Astrocyte (in vitro differentiated cells and primary cell): ENCODE data around the gene A4GNT. TPM values are rescaled to one million over a fixed set of nuclear protein-coding genes. Genes with fewer than 3 reads are reported as not detected.
"Not testable (repeated sequence)": the region's sequence is repeated elsewhere in the genome, so short reads cannot be mapped to it uniquely, and the experiment has no call there.

ENCODE experiments used
- DNase-seq: peaks from one replicate; pipeline ENCODE4 v3.0.0-alpha.2; 2010; ENCODE audit warnings: low read depth
- FAIRE-seq: peaks from 2 replicates; lab custom pipeline; 2011; peaks lifted over from hg19 to GRCh38; lab: Jason Lieb, UNC
- H2AFZ ChIP-seq: 2 replicates; pipeline ENCODE4 v1.6.0; 2012; ENCODE audit warnings: low read depth, low read length, inconsistent platforms
- H3K27ac ChIP-seq: 2 replicates; pipeline ENCODE4 v1.5.1; 2011; ENCODE audit warnings: low read depth, low read length, inconsistent platforms
- H3K27me3 ChIP-seq: 2 replicates; pipeline ENCODE4 v1.6.0; 2011; ENCODE audit warnings: low read length, inconsistent platforms; ENCODE audit not compliant: insufficient read depth
- H3K36me3 ChIP-seq: 2 replicates; pipeline ENCODE4 v1.5.1; 2011; ENCODE audit warnings: low read length, inconsistent platforms; ENCODE audit not compliant: insufficient read depth
- H3K4me1 ChIP-seq: 2 replicates; pipeline ENCODE4 v1.5.1; 2011; ENCODE audit warnings: low read length, inconsistent platforms; ENCODE audit not compliant: insufficient read depth
- H3K4me2 ChIP-seq: 2 replicates; pipeline ENCODE4 v1.6.0; 2012; ENCODE audit warnings: low read length, inconsistent platforms
- H3K4me3 ChIP-seq: 2 replicates; pipeline ENCODE4 v1.5.1; 2011; ENCODE audit warnings: low read depth, mild to moderate bottlenecking, low read length, inconsistent platforms; ENCODE audit not compliant: insufficient read depth
- H3K79me2 ChIP-seq: 2 replicates; pipeline ENCODE4 v1.6.0; 2012; ENCODE audit warnings: mild to moderate bottlenecking, low read length, inconsistent platforms; ENCODE audit not compliant: insufficient read depth
- H3K9ac ChIP-seq: 2 replicates; pipeline ENCODE4 v1.6.0; 2012; ENCODE audit warnings: mild to moderate bottlenecking, low read length, inconsistent platforms
- H3K9me3 ChIP-seq: 2 replicates; pipeline ENCODE4 v1.5.1; 2012; ENCODE audit warnings: low read depth, mild to moderate bottlenecking, low read length, inconsistent platforms; ENCODE audit not compliant: insufficient read depth
- H4K20me1 ChIP-seq: 2 replicates; pipeline ENCODE4 v1.6.0; 2012; ENCODE audit warnings: low read length, inconsistent platforms; ENCODE audit not compliant: insufficient read depth
- H3K27ac Mint-ChIP-seq: one replicate; pipeline ENCODE4 v1.8.0; 2021; ENCODE audit warnings: mild to moderate bottlenecking, mixed read lengths; ENCODE audit not compliant: unreplicated experiment
- H3K27me3 Mint-ChIP-seq: one replicate; pipeline ENCODE4 v1.8.0; 2021; ENCODE audit warnings: low read depth, mixed read lengths; ENCODE audit not compliant: unreplicated experiment
- H3K36me3 Mint-ChIP-seq: one replicate; pipeline ENCODE4 v1.8.0; 2021; ENCODE audit warnings: low read depth, mixed read lengths; ENCODE audit not compliant: unreplicated experiment
- H3K4me1 Mint-ChIP-seq: one replicate; pipeline ENCODE4 v1.8.0; 2021; ENCODE audit warnings: low read depth, mixed read lengths; ENCODE audit not compliant: unreplicated experiment
- H3K4me3 Mint-ChIP-seq: one replicate; pipeline ENCODE4 v1.8.0; 2021; ENCODE audit warnings: mild to moderate bottlenecking, moderate library complexity, mixed read lengths; ENCODE audit not compliant: unreplicated experiment
- H3K9me3 Mint-ChIP-seq: one replicate; pipeline ENCODE4 v1.8.0; 2021; ENCODE audit warnings: mild to moderate bottlenecking, mixed read lengths; ENCODE audit not compliant: unreplicated experiment
- EZH2 ChIP-seq: IDR thresholded peaks from 2 replicates; pipeline ENCODE4 v1.6.1; 2012; ENCODE audit warnings: mild to moderate bottlenecking, low read length, inconsistent platforms; ENCODE audit not compliant: insufficient read depth
- total RNA-seq: library from RNA; stranded (reverse); gene quantifications from 2 replicates; pipeline ENCODE4 v1.2.1, GENCODE V29; 2021
- TF ChIP-seq, protein P1 (sequence below): IDR thresholded peaks from 2 replicates; pipeline ENCODE4 v1.5.1; 2011; ENCODE audit warnings: low read depth, mild to moderate bottlenecking, inconsistent platforms, low read length, moderate library complexity; ENCODE audit not compliant: insufficient read depth

A4GNT gene
- total RNA-seq, 1 donor from 2014 or later, result not detected

GRCh38 chr3:138103466-138103865, 28.7 kb downstream of the A4GNT start:
- H3K9me3 ChIP-seq, result no peaks in the 10 kb centered on the region
- peaks cover 24% of the 10 kb centered on the region for H3K36me3 Mint-ChIP-seq
- H3K27me3 Mint-ChIP-seq, result no peaks in the 10 kb centered on the region
- TF ChIP-seq, protein P1, sequence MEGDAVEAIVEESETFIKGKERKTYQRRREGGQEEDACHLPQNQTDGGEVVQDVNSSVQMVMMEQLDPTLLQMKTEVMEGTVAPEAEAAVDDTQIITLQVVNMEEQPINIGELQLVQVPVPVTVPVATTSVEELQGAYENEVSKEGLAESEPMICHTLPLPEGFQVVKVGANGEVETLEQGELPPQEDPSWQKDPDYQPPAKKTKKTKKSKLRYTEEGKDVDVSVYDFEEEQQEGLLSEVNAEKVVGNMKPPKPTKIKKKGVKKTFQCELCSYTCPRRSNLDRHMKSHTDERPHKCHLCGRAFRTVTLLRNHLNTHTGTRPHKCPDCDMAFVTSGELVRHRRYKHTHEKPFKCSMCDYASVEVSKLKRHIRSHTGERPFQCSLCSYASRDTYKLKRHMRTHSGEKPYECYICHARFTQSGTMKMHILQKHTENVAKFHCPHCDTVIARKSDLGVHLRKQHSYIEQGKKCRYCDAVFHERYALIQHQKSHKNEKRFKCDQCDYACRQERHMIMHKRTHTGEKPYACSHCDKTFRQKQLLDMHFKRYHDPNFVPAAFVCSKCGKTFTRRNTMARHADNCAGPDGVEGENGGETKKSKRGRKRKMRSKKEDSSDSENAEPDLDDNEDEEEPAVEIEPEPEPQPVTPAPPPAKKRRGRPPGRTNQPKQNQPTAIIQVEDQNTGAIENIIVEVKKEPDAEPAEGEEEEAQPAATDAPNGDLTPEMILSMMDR, result no peak
- TF ChIP-seq EZH2, result no peak
- no peak overlapping the region for H3K27ac Mint-ChIP-seq
- peaks cover 52% of the 10 kb centered on the region for H4K20me1 ChIP-seq
- H3K4me1 Mint-ChIP-seq, result no peaks in the 10 kb centered on the region
- no peak overlapping the region for H3K4me3 Mint-ChIP-seq
- no peak overlapping the region for H3K4me3 ChIP-seq
- FAIRE-seq (no peak), DNase-seq (no peak)
- H3K9me3 Mint-ChIP-seq, result no peaks in the 10 kb centered on the region
- no peaks in the 10 kb centered on the region for H3K4me1 ChIP-seq
- peaks cover 13% of the 10 kb centered on the region for H3K36me3 ChIP-seq
- H3K4me2 ChIP-seq, result no peak overlapping the region
- H2AFZ ChIP-seq, result no peak overlapping the region
- peaks cover 50% of the 10 kb centered on the region for H3K79me2 ChIP-seq
- H3K27ac ChIP-seq, result no peak overlapping the region
- H3K9ac ChIP-seq, result no peak overlapping the region
- no peaks in the 10 kb centered on the region for H3K27me3 ChIP-seq

DNA sequence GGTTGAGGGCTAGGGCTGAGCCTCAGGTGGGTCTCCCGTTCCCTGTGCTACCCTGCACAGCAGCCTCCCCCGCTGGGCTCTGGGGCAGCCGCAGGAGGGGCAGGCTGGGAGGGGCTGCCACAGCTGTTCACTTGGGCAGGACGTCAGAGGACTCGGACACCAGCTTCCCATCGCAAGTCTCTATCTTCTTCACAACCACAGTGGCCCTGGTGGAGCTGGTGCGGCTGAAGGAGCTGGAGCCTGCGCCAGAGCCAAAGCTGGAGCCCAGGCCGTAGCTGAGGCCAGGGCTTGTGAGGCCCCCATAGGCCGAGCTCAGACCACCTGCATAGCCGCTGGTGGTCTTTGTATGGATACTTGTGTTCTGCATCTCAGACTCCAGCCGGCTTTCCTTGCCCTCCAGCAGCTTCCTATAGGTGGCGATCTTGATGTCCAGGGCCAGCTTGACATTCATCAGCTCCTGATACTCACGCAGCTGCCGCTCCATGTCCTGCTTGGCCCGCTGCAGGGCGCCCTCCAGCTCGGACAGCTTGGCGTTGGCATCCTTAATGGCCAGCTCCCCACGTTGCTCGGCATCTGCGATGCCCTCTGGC, 30.7 kb downstream of the A4GNT start:
- H3K27ac ChIP-seq, H3K4me3 ChIP-seq, H3K27ac Mint-ChIP-seq, H2AFZ ChIP-seq, FAIRE-seq, DNase-seq, H3K4me3 Mint-ChIP-seq, H3K4me2 ChIP-seq, H3K4me1 Mint-ChIP-seq, H3K9me3 Mint-ChIP-seq, H3K4me1 ChIP-seq, H3K9ac ChIP-seq, H3K27me3 Mint-ChIP-seq, H3K27me3 ChIP-seq, H3K9me3 ChIP-seq: not testable (repeated sequence)
- peaks cover 38% of the 10 kb centered on the region for H4K20me1 ChIP-seq
- H3K79me2 ChIP-seq, result peaks cover 32% of the 10 kb centered on the region
- H3K36me3 Mint-ChIP-seq, result peaks cover 23% of the 10 kb centered on the region
- TF ChIP-seq, protein P1, result peak; percentile 4
- peaks cover 13% of the 10 kb centered on the region for H3K36me3 ChIP-seq

GRCh38 chr3:138099417-138099816, 32.8 kb downstream of the A4GNT start:
- Mint-ChIP-seq H3K9me3 (no peaks in the 10 kb centered on the region), H3K27me3 (no peaks in the 10 kb centered on the region)
- peaks cover 34% of the 10 kb centered on the region for H4K20me1 ChIP-seq

More at GRCh38 chr3:138099417-138099816, 32.8 kb downstream of the A4GNT start:
- H3K27me3 ChIP-seq, result no peaks in the 10 kb centered on the region
- TF ChIP-seq EZH2, result no peak
- TF ChIP-seq, protein P1, result no peak
- Mint-ChIP-seq H3K4me1 (no peaks in the 10 kb centered on the region), H3K27ac (no peak overlapping the region), H3K36me3 (peaks cover 23% of the 10 kb centered on the region), H3K4me3 (no peak overlapping the region)
- H2AFZ ChIP-seq, result no peak overlapping the region
- H3K9ac ChIP-seq, result no peak overlapping the region
- H3K4me1 ChIP-seq, result no peaks in the 10 kb centered on the region
- no peaks in the 10 kb centered on the region for H3K9me3 ChIP-seq
- no peak overlapping the region for H3K4me2 ChIP-seq
- H3K79me2 ChIP-seq, result peaks cover 16% of the 10 kb centered on the region
- no peak overlapping the region for H3K4me3 ChIP-seq
- no peak overlapping the region for H3K27ac ChIP-seq
- peaks cover 20% of the 10 kb centered on the region for H3K36me3 ChIP-seq
- DNase-seq (no peak), FAIRE-seq (no peak)
